WERI-Rb-1 (cell line): ENCODE measurements around the gene ADAMTSL3.

Experiments
- DNase-seq: peaks from one replicate; pipeline ENCODE4 v3.0.0-alpha.2; 2020
- H3K27ac ChIP-seq: fragments of 250-450 bp; sonication (Bioruptor Pico); 2 replicates; pipeline ENCODE4 v1.5.1; 2020; ENCODE audit warnings: mild to moderate bottlenecking, moderate library complexity
- H3K27me3 ChIP-seq: fragments of 250-450 bp; sonication (Bioruptor Pico); 2 replicates; pipeline ENCODE4 v1.5.1; 2021; ENCODE audit warnings: mild to moderate bottlenecking, low read depth, moderate library complexity; ENCODE audit not compliant: insufficient read depth, severe bottlenecking
- H3K36me3 ChIP-seq: fragments of 250-450 bp; sonication (Bioruptor Pico); 2 replicates; pipeline ENCODE4 v1.5.1; 2020; ENCODE audit warnings: mild to moderate bottlenecking, moderate library complexity
- H3K4me3 ChIP-seq: 2 replicates; pipeline ENCODE4 v1.5.1; 2011; ENCODE audit warnings: low read depth, mild to moderate bottlenecking, control low read depth, low read length
- H3K9me3 ChIP-seq: fragments of 250-450 bp; sonication (Bioruptor Pico); 2 replicates; pipeline ENCODE4 v1.5.1; 2021; ENCODE audit warnings: mild to moderate bottlenecking, moderate library complexity; ENCODE audit not compliant: severe bottlenecking
- CTCF ChIP-seq: IDR thresholded peaks from 2 replicates; pipeline ENCODE4 v1.5.1; 2011; ENCODE audit warnings: low read depth, mild to moderate bottlenecking, control low read depth, inconsistent platforms, low read length

Gene ADAMTSL3

GRCh38 chr15:83688201-83688600, 34.3 kb downstream of the ADAMTSL3 start:
- H3K9me3 ChIP-seq = no peaks in the 10 kb centered on the region
- no peaks in the 10 kb centered on the region for H3K36me3 ChIP-seq
- H3K4me3 ChIP-seq = no peak overlapping the region
- DNase-seq = no peak
- TF ChIP-seq CTCF = no peak
- H3K27me3 ChIP-seq = no peaks in the 10 kb centered on the region
- H3K27ac ChIP-seq = no peak overlapping the region

- H3K9me3 ChIP-seq = no peaks in the 10 kb centered on the region
- no peaks in the 10 kb centered on the region for H3K27me3 ChIP-seq
- H3K36me3 ChIP-seq = no peaks in the 10 kb centered on the region
- H3K4me3 ChIP-seq = no peak overlapping the region
- no peak for TF ChIP-seq CTCF
- H3K27ac ChIP-seq = no peak overlapping the region
- no peak for DNase-seq
These were observed 36.8 kb downstream of the ADAMTSL3 start for GRCh38 chr15:83690676-83691075.

- no peaks in the 10 kb centered on the region for H3K27me3 ChIP-seq
- no peak for TF ChIP-seq CTCF
- no peak overlapping the region for H3K4me3 ChIP-seq
- no peaks in the 10 kb centered on the region for H3K9me3 ChIP-seq
- H3K36me3 ChIP-seq = no peaks in the 10 kb centered on the region
- no peak for DNase-seq
- H3K27ac ChIP-seq = no peak overlapping the region
These were observed 39.0 kb downstream of the ADAMTSL3 start for GRCh38 chr15:83692746-83693581.

GRCh38 chr15:83694015-83694414, 40.1 kb downstream of the ADAMTSL3 start:
- H3K4me3 ChIP-seq = no peak overlapping the region
- H3K27ac ChIP-seq = no peak overlapping the region
- no peaks in the 10 kb centered on the region for H3K27me3 ChIP-seq
- H3K9me3 ChIP-seq = no peaks in the 10 kb centered on the region
- no peaks in the 10 kb centered on the region for H3K36me3 ChIP-seq
- no peak for TF ChIP-seq CTCF
- no peak for DNase-seq

DNA sequence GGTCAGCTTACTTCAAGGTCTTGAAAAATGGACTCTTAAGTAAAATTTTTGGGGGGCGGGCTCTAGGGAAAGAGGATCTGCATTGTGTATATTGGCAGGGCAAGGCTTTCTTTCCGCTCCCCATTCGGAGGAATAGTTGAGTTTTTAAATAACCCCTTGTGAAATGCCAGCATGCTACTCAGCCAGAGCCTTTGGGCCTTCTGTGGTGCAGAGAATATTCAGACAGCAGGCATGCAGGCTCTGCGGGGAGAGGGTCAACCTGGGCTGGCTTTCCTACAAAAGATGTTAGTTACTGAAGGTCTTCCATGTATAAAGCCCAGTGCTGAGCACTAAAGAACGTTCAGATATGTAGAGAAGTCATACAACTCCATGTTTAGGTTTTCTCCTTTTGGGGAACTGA, 40.6 kb downstream of the ADAMTSL3 start:
- H3K36me3 ChIP-seq = no peaks in the 10 kb centered on the region
- no peak overlapping the region for H3K27ac ChIP-seq
- H3K27me3 ChIP-seq = no peaks in the 10 kb centered on the region
- TF ChIP-seq CTCF = no peak
- no peak overlapping the region for H3K4me3 ChIP-seq
- no peaks in the 10 kb centered on the region for H3K9me3 ChIP-seq
- no peak for DNase-seq

GRCh38 chr15:83695246-83695645, 41.3 kb downstream of the ADAMTSL3 start:
- no peak for DNase-seq
- Histone ChIP-seq H3K27me3 (no peaks in the 10 kb centered on the region), H3K36me3 (no peaks in the 10 kb centered on the region), H3K4me3 (no peak overlapping the region), H3K27ac (no peak overlapping the region), H3K9me3 (no peaks in the 10 kb centered on the region)
- no peak for TF ChIP-seq CTCF
